SJCRH30 (cell line): Measurements from ENCODE around the gene SLC37A3. TPM values are rescaled to one million over a fixed set of nuclear protein-coding genes. Genes with fewer than 3 reads are reported as not detected.
"Not testable (repeated sequence)": the region's sequence is repeated elsewhere in the genome, so short reads cannot be mapped to it uniquely, and the experiment has no call there.

Source experiments
- DNase-seq, 2 experiments: peaks; one replicate each; pipeline ENCODE4 v3.0.0-alpha.2; 2015 to 2020
- H3K27ac ChIP-seq: fragments of 250-450 bp; sonication (Bioruptor Pico); 2 replicates; pipeline ENCODE4 v1.5.1; 2020; ENCODE audit warnings: mild to moderate bottlenecking, moderate library complexity
- H3K27me3 ChIP-seq: fragments of 250-450 bp; sonication (Bioruptor Pico); 2 replicates; pipeline ENCODE4 v1.5.1; 2020; ENCODE audit warnings: mild to moderate bottlenecking, moderate library complexity
- H3K36me3 ChIP-seq: fragments of 250-450 bp; sonication (Bioruptor Pico); 2 replicates; pipeline ENCODE4 v1.5.1; 2020; ENCODE audit warnings: mild to moderate bottlenecking, moderate library complexity
- H3K4me1 ChIP-seq: fragments of 250-450 bp; sonication (Bioruptor Pico); 2 replicates; pipeline ENCODE4 v1.5.1; 2020; ENCODE audit warnings: mild to moderate bottlenecking, moderate library complexity
- H3K4me3 ChIP-seq: fragments of 250-450 bp; sonication (Bioruptor Pico); 2 replicates; pipeline ENCODE4 v1.5.1; 2020; ENCODE audit warnings: mild to moderate bottlenecking, moderate library complexity
- H3K9me3 ChIP-seq: fragments of 250-450 bp; sonication (Bioruptor Pico); replicated peaks from 2 replicates; pipeline ENCODE4 v1.5.1; 2020; ENCODE audit warnings: mild to moderate bottlenecking, moderate library complexity
- total RNA-seq: library from RNA; depleted of rRNA; stranded (reverse); fragments of >200 nt; shearing (Covaris generic); gene quantifications from 2 replicates; pipeline ENCODE4 v1.2.3, GENCODE V29; 2014

SLC37A3 gene
- total RNA-seq, 1 experiment from 2014 or later, result 26.1 TPM

DNA sequence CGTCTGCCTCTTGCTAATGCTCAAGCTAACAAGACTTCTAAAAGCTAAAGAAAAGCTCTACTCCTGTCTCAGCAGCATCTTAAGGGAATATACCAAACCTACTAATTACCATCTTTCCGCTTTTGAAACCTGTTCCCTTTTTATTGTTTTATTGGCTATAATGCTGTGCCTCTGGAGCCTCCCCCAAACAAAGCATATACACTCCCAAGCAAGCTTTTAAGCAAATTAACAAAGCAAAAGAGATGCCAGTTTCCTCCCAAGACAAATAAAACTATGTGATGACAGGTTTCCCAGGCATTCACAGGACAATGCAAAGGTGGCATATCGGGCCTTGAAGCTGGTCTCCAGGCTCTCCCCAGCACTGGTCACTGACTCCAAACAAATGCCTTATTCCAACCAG lies 52.9 kb downstream of the SLC37A3 start:
- no peak overlapping the region for H3K27ac ChIP-seq
- no peak for DNase-seq
- H3K4me1 ChIP-seq, result no peaks in the 10 kb centered on the region
- H3K36me3 ChIP-seq, result peaks cover 2% of the 10 kb centered on the region; the same call in 1 of the 2 replicates
- H3K4me3 ChIP-seq, result no peak overlapping the region
- no peaks in the 10 kb centered on the region for H3K27me3 ChIP-seq
- no peaks in the 10 kb centered on the region for H3K9me3 ChIP-seq

DNA sequence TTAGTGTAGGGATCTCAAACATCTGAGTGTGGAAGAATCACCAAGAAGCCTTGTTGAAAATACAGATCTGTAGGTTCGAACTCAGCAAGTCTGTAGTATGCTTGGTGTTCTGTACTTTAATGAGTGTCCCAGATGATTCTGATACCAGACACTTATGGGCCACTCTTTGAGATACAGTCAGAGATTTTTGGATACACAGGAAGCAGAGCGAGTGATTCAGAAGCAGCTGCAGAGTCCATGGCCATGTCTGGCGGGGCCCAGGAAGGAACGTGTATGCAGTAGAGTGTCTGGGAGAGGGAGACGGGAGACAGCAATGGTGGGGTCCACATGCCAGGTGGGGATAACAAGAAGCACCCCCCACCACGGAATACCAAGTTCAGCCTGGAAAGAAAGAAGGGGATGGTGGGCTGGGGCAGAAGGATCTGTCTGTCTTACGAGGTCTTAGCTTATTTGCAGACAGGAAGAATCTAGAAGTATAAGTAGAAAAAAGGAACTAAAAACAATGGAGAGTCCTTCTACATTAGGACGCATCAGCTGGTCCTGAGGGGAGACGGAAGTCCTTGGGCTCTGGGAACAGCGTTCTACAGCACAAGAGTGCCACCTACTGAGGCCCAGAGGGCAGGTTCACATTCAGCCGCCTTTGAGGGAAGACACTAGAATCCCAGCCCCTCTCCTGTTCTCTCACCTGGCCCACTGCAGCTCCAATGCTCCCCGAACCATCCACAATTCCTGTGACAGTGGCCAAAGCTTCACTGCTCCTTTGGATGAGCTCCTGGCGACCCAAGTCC lies 55.4 kb downstream of the SLC37A3 start:
- DNase-seq, result peak; percentile 13 to 48

DNA sequence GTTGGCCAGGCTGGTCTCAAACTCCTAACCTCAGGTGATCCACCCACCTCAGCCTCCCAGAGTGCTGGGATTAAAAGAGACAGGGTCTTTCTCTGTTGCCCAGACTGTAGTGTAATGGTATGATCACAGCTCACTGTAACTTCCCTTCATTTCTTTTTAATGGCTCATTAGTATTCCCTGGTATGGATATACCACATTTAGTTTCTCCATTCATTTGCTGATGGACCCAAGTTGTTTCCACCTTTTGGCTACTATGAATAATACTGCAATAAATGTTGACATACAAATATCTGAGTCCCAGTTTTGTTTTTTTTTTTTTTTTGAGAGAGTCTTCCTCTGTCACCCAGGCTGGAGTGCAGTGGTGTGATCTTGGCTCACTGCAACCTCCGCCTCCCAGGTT lies 59.4 kb downstream of the SLC37A3 start:
- not testable (repeated sequence) for H3K27me3 ChIP-seq, H3K4me1 ChIP-seq, H3K27ac ChIP-seq, H3K36me3 ChIP-seq, DNase-seq, H3K9me3 ChIP-seq, H3K4me3 ChIP-seq

More for the DNA sequence above, 55.4 kb downstream of the SLC37A3 start:
- no peaks in the 10 kb centered on the region for H3K9me3 ChIP-seq
- H3K4me3 ChIP-seq, result no peak overlapping the region
- H3K27me3 ChIP-seq, result no peaks in the 10 kb centered on the region
- peaks cover 2% of the 10 kb centered on the region; the same call in 1 of the 2 replicates for H3K36me3 ChIP-seq
- no peaks in the 10 kb centered on the region for H3K4me1 ChIP-seq
- no peak overlapping the region for H3K27ac ChIP-seq

DNA sequence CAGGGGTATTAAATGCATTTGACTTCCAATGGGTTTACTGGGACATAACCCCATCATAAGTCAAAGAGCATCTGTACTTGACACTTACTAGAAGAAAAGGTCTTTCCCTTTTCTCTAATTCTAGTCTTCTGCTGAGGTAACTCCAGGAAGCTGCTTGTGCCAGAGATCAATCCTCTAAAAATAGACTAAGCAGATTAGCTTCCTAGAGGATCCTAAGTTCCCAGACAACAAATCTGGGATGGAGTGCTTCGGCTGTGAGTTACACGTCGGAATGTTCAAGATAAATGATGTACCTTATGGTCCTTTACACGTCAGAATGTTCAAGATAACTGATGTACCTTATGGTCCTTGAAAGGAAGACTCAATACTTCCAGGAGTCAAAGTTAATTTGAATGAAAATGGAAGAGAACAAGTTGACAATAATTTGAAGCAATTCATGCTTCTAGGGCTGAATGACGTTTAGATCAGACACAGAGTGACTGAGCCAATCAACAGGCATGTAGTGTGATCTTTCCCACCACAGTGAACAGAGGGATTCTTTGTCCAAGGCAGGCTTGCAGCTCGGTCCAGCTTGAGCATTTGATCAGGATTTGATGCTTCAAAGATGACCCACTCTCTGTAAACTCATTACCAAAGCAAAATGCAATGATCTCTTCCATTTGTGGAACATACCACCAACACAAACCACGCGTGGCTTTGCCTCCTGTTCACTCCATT lies 63.8 kb downstream of the SLC37A3 start:
- Histone ChIP-seq H3K27me3 (no peaks in the 10 kb centered on the region), H3K36me3 (peaks cover 5% of the 10 kb centered on the region; the same call in 1 of the 2 replicates), H3K9me3 (no peaks in the 10 kb centered on the region), H3K4me3 (no peak overlapping the region), H3K27ac (no peak overlapping the region), H3K4me1 (no peaks in the 10 kb centered on the region)
- DNase-seq, result no peak

DNA sequence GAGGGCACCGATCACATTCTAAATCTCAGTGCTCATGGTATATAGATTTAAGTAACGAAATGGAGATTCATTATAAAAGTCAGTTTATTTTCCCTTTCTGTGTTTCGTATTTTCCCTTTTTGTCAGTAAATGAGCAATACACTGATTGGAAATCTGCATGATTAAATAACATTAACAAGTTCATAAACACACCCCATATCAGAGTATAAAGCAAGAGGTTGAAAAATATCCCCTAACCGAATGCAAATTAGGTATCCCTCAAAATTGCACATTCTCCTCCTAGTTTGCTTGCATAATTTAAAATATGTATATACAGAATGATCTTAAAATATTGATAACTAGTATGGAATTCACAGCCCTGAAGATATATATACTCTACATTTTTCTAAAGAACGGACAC lies 64.6 kb downstream of the SLC37A3 start:
- Histone ChIP-seq H3K36me3 (peaks cover 5% of the 10 kb centered on the region; the same call in 1 of the 2 replicates), H3K4me3 (no peak overlapping the region), H3K9me3 (no peaks in the 10 kb centered on the region), H3K4me1 (no peaks in the 10 kb centered on the region), H3K27ac (no peak overlapping the region), H3K27me3 (no peaks in the 10 kb centered on the region)
- no peak for DNase-seq

DNA sequence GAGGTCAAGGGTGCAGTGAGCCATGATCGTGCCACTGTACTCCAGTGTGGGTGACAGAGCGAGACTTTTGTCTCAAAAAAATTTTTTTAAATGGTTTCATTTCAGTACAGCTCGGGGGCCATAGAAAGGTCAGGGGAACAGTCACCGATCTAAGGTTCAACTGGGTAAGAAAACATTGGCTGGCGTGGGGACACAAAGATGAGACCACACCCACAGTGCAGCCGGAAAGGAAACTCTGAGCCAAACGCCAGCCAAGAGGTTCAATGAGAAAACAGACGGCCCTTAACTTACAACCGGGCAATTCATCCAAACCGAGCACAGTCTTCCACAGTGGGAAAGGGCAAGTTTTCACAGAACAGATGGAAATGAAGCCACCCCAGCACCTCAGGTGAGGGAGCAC lies 65.1 kb downstream of the SLC37A3 start:
- H3K4me1 ChIP-seq, result no peaks in the 10 kb centered on the region
- H3K4me3 ChIP-seq, result no peak overlapping the region
- peaks cover 5% of the 10 kb centered on the region; the same call in 1 of the 2 replicates for H3K36me3 ChIP-seq
- DNase-seq, result no peak
- H3K27me3 ChIP-seq, result no peaks in the 10 kb centered on the region
- no peak overlapping the region for H3K27ac ChIP-seq
- no peaks in the 10 kb centered on the region for H3K9me3 ChIP-seq

DNA sequence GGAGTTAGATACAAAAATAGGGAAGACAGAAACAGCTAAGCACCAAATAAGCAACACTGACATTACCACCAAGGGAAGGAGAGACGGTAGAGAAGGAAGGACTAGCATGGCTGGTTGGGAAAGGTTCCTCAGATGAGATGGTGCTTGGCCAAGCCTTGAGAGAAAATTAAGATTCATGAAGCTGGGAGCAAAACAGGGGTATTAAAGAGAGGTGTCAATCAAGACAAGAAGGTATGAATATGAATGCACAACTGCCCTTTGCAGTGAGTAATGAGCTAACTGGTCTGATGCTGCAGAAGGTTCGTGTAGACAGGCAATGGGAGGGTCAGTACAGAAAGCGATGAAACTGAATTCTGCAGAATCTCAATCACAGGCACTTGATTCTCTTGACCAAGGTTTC lies 67.7 kb downstream of the SLC37A3 start:
- H3K9me3 ChIP-seq, result no peaks in the 10 kb centered on the region
- 0 out of 2 replicates have a peak, but pooled peaks cover 2% of the 10 kb centered on the region for H3K36me3 ChIP-seq
- no peaks in the 10 kb centered on the region for H3K4me1 ChIP-seq
- no peaks in the 10 kb centered on the region for H3K27me3 ChIP-seq
- no peak for DNase-seq
- no peak overlapping the region for H3K4me3 ChIP-seq
- no peak overlapping the region for H3K27ac ChIP-seq

DNA sequence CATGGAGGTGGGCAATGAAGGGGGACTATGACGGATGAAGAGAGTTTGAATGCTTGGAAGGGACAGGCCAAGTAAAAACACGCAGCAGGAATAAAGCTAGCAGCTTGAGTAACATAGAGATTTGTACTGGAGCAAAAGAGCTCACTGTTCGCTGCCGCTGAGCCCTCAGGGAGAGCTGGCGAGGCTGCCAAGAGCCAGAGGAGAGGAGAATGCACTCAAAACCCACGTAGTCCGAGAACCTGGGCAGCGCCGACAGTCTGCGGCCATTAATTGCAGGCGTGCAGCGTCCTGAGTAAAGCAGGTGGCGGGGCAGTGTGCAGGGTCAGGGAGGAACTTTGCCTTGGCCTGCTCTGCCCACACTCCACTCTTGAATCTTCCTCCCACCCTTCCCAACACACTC lies 68.2 kb downstream of the SLC37A3 start:
- Histone ChIP-seq H3K27ac (no peak overlapping the region), H3K4me1 (no peaks in the 10 kb centered on the region), H3K27me3 (no peaks in the 10 kb centered on the region), H3K9me3 (no peaks in the 10 kb centered on the region), H3K36me3 (0 out of 2 replicates have a peak, but pooled peaks cover 2% of the 10 kb centered on the region), H3K4me3 (no peak overlapping the region)
- DNase-seq, result no peak

DNA sequence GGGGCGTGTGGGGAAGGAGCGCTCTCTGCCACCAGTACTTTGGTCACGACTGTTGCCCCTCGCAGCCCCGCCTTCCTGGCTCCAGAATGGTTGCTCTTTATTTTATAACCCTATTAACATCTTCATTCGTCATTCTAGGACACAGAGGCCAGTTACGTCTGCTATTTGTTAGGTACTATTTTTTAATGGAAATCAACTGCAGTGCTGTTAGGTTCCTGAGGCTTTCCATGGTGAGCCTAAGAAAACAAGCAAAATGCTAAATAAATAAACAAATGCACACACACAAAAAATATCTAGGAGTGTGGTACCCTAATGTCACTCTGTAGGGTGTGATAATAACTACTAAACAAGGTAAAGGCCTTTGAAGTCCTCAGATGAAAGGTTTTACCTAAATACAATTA lies 71.1 kb downstream of the SLC37A3 start:
- Histone ChIP-seq H3K27ac (no peak overlapping the region), H3K27me3 (no peaks in the 10 kb centered on the region), H3K36me3 (no peaks in the 10 kb centered on the region), H3K9me3 (no peaks in the 10 kb centered on the region), H3K4me1 (no peaks in the 10 kb centered on the region), H3K4me3 (no peak overlapping the region)
- no peak for DNase-seq

DNA sequence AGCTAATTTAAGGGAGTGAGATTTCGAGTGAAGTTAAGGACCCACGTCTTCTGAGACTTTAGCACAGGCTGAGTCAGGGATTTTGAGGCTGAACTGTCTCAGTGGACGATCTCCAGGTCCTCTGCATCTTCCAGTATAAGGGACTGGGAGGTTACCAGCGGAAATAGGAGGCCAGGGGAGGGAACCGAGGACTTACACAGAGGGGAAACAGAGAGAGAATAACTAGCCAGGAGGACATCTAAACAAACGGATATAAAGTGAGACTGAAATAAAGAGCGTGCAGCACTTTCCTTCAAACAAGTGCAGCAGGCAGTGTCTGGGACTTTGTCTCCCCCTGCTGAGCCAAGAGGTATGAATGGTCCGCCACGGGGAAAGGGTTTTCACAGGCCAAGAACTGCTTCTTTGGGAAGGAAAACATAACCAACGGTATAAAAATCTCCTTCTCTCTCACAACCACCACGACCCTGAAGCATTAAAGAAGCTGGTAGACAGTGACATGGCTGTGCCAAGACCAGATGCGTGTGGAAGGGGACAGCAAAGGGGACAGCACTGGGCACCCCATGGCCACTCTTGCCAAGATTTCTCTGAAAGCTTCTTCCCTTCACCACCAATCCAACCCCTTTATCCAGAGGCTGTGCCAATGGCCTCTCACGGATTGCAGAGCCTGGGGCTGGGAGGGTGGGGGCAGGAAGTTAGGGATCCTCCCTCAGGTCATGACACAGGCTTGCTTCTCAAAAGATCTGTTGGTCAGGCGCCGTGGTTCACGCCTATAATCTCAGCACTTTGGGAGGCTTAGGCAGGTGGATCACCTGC lies 72.0 kb downstream of the SLC37A3 start:
- H3K36me3 ChIP-seq, result no peaks in the 10 kb centered on the region
- peak; percentile 12 to 44 for DNase-seq

DNA sequence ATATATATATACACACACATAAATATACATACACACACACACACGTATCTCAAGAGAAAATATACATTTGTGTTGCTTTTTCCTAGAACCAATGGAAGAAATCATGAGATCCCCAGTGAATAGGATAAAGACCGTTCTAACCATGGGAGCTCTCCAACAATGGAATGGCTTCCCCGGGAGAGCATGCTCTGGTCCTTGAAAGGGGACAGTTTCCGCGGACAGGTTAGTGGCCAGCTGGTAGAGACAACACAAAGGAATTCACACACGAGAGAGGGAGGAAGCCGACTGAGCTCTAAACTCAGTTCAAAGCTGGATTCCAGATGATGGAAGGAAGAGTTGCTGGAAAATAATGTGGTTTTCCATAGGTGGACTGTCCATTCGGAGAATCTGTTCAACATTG lies 72.7 kb downstream of the SLC37A3 start:
- Histone ChIP-seq H3K36me3 (no peaks in the 10 kb centered on the region), H3K4me3 (no peak overlapping the region), H3K4me1 (no peaks in the 10 kb centered on the region), H3K27me3 (no peaks in the 10 kb centered on the region), H3K9me3 (no peaks in the 10 kb centered on the region), H3K27ac (no peak overlapping the region)
- DNase-seq, result no peak

More for the DNA sequence above, 72.0 kb downstream of the SLC37A3 start:
- Histone ChIP-seq H3K9me3 (no peaks in the 10 kb centered on the region), H3K27ac (no peak overlapping the region), H3K27me3 (no peaks in the 10 kb centered on the region), H3K4me3 (no peak overlapping the region), H3K4me1 (no peaks in the 10 kb centered on the region)

DNA sequence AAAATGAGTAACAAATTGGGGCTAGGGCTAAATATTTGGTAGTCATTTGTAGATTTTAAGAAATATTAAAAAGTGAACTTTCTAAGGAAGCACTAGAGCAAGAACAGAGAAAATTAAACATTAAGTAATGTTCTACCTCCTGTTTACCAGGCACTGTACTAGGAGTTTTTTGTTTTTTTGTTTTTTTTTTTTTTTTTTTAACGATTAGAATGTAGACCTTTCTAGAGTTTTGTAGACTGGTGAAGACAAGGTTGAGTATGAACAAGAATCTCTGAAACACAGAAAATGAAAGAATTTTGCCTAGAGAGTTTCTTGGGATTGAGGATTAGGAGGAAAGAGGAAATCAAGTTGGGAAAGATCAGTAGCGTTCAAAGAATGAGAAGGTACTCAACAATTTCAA lies 73.6 kb downstream of the SLC37A3 start:
- Histone ChIP-seq H3K4me3 (no peak overlapping the region), H3K9me3 (no peaks in the 10 kb centered on the region), H3K27ac (no peak overlapping the region), H3K4me1 (no peaks in the 10 kb centered on the region), H3K36me3 (no peaks in the 10 kb centered on the region), H3K27me3 (no peaks in the 10 kb centered on the region)
- no peak for DNase-seq

DNA sequence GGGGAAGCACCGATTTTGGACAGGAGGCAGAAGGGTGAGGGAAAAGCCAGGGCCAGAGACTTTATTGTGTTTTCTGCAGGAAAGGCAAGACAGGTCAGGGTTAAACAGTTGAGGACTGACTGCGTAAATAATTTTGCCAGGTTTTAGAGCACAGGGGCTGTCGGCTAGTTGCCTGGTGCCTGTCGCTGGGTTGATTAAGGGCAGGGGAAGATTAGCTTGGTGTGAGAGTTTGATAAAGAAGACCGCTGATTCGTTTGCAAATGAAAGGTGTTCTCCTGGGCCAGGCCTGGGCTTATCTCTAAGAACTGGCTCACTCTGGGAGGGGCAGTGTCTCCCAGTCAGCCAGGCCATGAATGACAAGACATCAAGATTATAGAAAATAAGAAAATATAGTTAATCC lies 75.6 kb downstream of the SLC37A3 start:
- no peaks in the 10 kb centered on the region for H3K4me1 ChIP-seq
- no peaks in the 10 kb centered on the region for H3K9me3 ChIP-seq
- H3K4me3 ChIP-seq, result no peak overlapping the region
- no peaks in the 10 kb centered on the region for H3K27me3 ChIP-seq
- H3K36me3 ChIP-seq, result no peaks in the 10 kb centered on the region
- DNase-seq, result no peak
- no peak overlapping the region for H3K27ac ChIP-seq

DNA sequence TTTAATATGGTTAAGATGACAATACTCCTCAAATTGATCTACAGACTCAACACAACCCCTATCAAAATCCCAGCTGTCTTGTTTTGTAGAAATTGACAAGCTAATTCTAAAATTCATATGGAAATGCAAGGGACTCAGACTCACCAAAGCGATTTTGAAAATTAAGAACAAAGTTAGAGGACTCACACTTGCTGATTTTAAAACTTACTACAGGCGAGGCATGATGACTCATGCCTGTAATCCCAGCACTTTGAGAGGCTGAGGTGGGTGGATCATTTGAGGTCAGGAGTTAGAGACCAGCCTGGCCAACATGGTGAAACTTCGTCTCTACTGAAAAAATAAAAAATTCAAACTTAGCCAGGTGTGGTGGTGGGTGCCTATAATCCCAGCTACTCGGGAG lies 78.3 kb downstream of the SLC37A3 start:
- not testable (repeated sequence) for H3K4me3 ChIP-seq, DNase-seq, H3K27me3 ChIP-seq, H3K36me3 ChIP-seq, H3K4me1 ChIP-seq, H3K9me3 ChIP-seq, H3K27ac ChIP-seq

DNA sequence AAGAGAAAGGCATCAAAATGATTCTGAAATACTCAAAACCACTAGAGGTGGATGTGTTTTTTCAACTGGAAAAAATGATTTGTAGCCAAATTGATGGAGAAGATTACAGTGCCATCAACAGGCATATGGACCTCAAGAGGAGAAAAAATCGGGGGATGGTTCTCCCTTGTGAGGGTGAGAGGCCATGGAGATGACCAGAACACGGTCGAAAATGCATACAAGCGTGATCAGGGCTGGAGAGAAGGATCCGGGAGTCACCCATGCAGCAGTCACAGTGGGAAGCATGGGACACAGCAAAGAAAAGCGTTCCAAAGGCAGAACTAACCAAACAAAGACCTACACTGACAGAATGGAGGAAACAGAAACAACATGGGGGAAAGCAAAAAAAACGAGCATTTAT lies 80.3 kb downstream of the SLC37A3 start:
- Histone ChIP-seq H3K27ac (no peak overlapping the region), H3K4me1 (0 out of 2 replicates have a peak, but pooled peaks cover 3% of the 10 kb centered on the region)
- no peak for DNase-seq

More for the DNA sequence above, 80.3 kb downstream of the SLC37A3 start:
- Histone ChIP-seq H3K36me3 (no peaks in the 10 kb centered on the region), H3K9me3 (0 out of 2 replicates have a peak, but pooled peaks cover under 1% of the 10 kb centered on the region), H3K4me3 (no peak overlapping the region), H3K27me3 (no peaks in the 10 kb centered on the region)
